HG03135 (cell line): ENCODE measurements around the gene VAV2.

ENCODE experiments used
- ATAC-seq: cut with Tn5 transposase; IDR thresholded peaks from one replicate; pipeline ENCODE4 v1.9.1; 2021; ENCODE audit warnings: mild to moderate bottlenecking, moderate library complexity; ENCODE audit not compliant: unreplicated experiment

Gene VAV2

DNA sequence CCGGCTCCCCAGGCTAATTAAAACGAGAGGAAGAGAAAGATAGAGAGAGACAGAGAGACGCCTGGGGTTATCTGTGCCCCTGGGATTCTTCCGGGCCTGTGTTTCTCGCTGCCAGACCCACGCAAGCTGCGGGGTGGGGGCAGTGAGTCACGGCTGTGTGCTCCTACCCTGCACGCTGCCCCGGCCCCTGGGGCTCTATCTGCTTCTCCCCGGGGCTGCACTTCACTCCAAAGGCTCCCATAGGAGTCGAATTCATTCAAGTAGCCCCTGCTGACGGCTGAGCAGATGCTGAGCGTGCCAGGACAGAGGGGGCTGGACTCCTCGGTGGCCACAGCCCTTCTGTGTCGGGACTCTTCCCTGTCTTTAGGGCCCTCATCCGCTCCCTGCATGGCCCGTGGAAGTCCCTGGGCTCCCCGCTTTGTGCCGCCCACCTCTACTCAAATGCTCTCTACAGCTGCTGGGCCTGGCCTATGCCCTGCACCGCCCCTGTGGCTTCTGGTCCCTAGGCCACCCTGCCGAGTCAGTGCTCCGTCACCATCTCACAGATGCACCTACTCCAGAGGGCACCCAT lies 276.7 kb downstream of the VAV2 start:
- no peak for ATAC-seq

GRCh38 chr9:133714606-133715294 lies 277.4 kb downstream of the VAV2 start:
- ATAC-seq, result no peak

DNA sequence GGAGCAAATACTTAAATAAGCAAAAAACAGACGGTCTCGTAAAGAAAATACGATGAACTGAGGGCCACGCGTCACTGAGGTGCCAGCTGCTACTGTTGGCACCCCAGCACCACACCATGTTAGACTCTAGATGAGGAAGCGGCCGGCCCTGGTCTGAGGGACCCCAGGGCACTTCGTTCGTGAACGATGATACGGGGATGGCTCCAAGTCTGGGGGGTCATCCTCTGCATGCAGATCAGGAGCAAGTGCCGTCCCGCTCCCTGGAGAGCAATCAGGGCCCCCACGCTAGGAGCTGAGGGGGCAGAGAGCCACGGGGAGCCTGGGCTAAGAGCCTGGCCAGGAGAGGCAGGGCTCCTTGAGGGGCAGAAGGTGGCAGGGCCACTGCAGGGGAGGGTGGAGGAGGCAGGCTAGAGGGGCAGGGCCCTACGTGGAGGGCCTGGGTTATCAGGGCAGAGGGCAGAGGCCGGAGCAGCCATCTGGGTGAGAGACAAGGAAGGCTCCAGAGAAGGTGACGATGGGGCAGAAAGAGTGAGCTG lies 278.1 kb downstream of the VAV2 start:
- no peak for ATAC-seq

- ATAC-seq, result no peak
These were observed 278.8 kb downstream of the VAV2 start for GRCh38 chr9:133713150-133713959.

GRCh38 chr9:133712221-133713100 lies 279.7 kb downstream of the VAV2 start:
- no peak for ATAC-seq
